T47D (cell line): ENCODE measurements around the gene ATG7.

ENCODE experiments used
- DNase-seq, 2 experiments: peaks; one replicate each; pipeline versions ENCODE4 v3.0.0 to v3.0.0-alpha.2; 2011 to 2012; ENCODE audit warnings: low read depth in 1 of 2, low spot score in 1 of 2
- JUND ChIP-seq: IDR thresholded peaks from 2 replicates; pipeline ENCODE4 v1.6.1; 2012; ENCODE audit warnings: low read depth
- in situ Hi-C: cut with HindIII; loops from 2 replicates; pipeline ENCODE4 v1.10.0; 2016; ENCODE audit warnings: low sequenced_read_pairs, low pct_unique_long_range_greater_than_20kb

Gene ATG7

DNA sequence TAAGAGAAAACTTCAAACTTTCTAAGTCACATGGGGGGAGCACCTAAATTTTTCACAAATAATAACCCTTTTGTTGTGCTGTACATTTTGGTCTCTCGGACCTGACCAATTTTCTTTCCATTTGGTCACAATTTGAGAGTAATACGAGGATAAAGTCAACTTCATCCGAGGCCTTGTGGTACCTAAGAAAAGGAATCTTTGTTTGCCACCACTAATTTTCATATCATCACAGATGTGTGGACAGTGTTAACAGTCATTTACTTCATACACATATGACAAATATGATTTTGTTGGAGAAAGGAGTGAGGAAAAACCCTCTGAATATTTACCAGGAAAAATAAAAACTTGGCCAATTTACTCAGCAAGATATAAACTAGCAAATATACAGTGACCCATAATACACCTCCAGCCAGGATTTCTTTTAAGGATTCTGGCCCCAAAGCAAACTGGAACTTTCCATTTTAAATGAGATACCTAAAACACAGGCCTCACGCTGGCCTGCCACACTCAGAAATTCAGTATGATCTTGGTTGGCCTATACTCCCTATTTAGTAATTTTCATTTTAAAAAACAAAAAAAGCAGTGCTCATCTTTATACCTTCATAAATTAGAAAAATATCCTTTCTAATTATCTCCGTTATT is 330.8 kb downstream of the ATG7 start:
- in situ Hi-C loops: no loop called here
- TF ChIP-seq JUND: no peak
- DNase-seq: no peak

- in situ Hi-C loops: no loop called here
- no peak for DNase-seq
- TF ChIP-seq JUND: no peak
Observed at GRCh38 chr3:11603628-11604027, 331.4 kb downstream of the ATG7 start.

DNA sequence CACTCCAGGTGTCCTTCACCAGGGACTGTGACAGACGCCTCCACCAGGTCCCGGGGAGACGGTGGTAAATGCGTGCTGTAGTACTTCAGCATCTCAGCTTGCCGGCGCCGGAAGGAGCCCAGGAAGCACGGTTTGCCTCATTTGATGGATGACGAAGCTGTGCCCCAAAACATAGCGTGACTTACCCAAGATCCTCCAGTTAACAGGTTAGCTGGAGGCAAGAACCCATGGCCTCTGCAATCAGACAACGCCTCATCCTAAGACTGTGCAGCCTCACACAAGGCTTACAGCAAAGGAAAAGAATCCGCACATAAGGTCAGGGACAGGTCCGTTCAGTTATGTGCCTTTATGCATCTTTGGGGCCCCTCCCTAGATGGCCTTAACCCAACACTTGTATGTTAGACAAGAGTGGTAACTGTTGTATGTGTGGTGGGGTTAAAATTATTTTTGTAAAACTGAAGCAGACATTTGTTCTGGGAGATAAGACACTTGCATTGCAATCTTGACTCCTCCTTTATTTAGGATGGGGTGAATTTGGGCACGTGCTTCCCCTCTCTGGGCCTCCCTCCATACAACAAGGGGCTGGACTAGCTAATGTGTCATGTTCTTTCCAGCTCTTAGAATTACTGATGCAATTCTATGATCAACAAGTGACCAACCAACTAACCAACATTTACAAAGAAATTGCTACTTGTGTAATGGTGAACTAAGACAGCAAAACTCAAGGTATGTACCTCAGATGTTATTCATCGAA is 332.1 kb downstream of the ATG7 start:
- DNase-seq: no peak
- in situ Hi-C loops: no loop called here

DNA sequence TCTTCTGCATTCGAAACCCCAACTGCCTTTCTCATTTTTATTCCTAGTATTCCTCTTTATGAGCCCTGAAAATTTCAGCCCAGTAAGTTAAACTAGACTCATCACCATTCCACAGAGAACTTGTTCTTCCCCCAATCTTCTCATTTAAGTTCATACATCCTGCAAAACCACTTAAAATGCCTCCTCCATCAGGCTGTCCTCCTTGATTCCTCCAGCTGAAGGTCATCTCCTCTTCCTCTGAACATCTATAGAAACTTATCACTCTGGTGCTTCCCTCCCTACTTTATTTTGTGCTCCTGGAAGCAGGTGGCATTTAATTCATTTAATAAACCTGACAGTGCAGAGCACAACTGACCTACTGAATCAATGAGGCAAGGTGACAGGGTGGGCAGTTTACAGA is 333.2 kb downstream of the ATG7 start:
- TF ChIP-seq JUND: no peak
- in situ Hi-C loops: no loop called here
- DNase-seq: no peak

More for the DNA sequence above, 332.1 kb downstream of the ATG7 start:
- no peak for TF ChIP-seq JUND

DNA sequence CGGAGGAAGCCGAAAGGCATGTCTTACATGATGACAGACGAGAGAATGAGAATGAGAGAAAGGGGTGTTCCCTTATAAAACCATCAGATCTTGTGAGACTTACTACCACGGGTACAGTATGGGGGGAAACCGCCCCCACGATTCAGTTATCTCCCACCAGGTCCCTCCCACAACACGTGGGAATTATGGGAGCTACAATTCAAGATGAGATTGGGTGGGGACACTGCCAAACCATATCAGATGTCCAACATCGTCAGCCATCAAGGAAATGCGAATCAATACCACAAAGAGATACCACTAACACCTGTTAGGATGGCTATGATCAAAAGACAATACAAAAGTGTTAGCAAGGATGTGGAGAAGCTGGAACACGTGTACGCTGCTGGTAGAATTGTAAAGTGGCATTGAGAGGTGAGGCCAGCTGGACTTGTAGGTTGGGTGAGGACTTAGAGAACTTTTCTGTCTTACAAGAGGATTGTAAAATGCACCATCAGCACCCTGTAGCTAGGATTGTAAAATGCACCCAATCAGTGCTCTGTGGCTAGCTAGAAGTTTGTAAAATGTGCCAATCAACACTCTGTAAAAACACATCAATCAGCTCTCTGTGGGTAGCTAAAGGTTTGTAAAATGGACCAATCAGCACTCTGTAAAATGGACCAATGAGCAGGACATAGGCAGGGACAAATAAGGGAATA is 334.0 kb downstream of the ATG7 start:
- no peak for TF ChIP-seq JUND
- in situ Hi-C loops: no loop called here

DNA sequence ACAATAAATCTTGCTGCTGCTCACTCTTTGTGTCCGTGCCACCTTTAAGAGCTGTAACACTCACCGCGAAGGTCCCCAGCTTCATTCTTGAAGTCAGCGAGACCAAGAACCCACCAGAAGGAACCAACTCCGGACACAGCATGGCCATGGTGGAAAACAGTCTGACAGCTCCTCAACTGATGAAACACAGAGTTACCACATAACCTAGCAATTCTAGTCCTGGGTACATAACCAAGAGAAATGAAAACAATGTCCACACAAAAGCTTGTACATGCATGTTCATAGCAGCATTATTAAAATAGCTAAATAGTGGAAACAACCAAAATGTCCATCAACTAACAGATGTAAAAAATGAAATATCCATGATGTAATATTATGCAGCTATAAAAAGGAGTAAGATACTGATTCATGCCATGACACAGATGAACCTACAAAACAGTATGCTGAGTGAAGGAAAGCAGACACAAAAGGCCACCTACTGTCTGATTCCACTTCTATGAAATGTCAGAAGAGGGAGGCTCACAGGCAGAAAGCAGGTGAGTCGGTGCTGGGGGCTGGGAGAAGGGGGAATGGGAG is 334.8 kb downstream of the ATG7 start:
- DNase-seq: no peak
- in situ Hi-C loops: no loop called here
- TF ChIP-seq JUND: no peak

More for the DNA sequence above, 334.0 kb downstream of the ATG7 start:
- DNase-seq: no peak
